Hepatocyte (in vitro differentiated cells): ENCODE results near the gene CHRDL1. TPM values are rescaled to one million over a fixed set of nuclear protein-coding genes. Genes with fewer than 3 reads are reported as not detected.

Source experiments
- DNase-seq: peaks from one replicate; pipeline ENCODE4 v3.0.0-alpha.2; 2016; ENCODE audit warnings: low spot score
- H2AFZ ChIP-seq: fragments of 200-600 bp; sonication (generic); 2 replicates; pipeline ENCODE4 v1.6.0; 2016; ENCODE audit warnings: antibody characterized with exemption, mild to moderate bottlenecking
- H3K27ac ChIP-seq: fragments of 200-600 bp; sonication (generic); 2 replicates; pipeline ENCODE4 v1.5.1; 2016; ENCODE audit warnings: mild to moderate bottlenecking
- H3K27me3 ChIP-seq: fragments of 200-600 bp; sonication (generic); 2 replicates; pipeline ENCODE4 v1.6.1; 2016
- H3K36me3 ChIP-seq: fragments of 200-600 bp; sonication (generic); replicated peaks from 2 replicates; pipeline ENCODE4 v1.5.1; 2016; ENCODE audit warnings: low read depth; ENCODE audit not compliant: insufficient read depth
- H3K4me1 ChIP-seq: fragments of 200-600 bp; sonication (generic); 2 replicates; pipeline ENCODE4 v1.5.1; 2016; ENCODE audit warnings: mild to moderate bottlenecking, moderate library complexity; ENCODE audit not compliant: insufficient read depth
- H3K4me2 ChIP-seq: fragments of 200-600 bp; sonication (generic); 2 replicates; pipeline ENCODE4 v1.6.0; 2016
- H3K4me3 ChIP-seq: fragments of 200-600 bp; sonication (generic); 2 replicates; pipeline ENCODE4 v1.5.1; 2016; ENCODE audit warnings: mild to moderate bottlenecking
- H3K79me2 ChIP-seq: fragments of 200-600 bp; sonication (generic); 2 replicates; pipeline ENCODE4 v1.6.0; 2017; ENCODE audit warnings: mild to moderate bottlenecking
- H3K9me2 ChIP-seq: fragments of 200-600 bp; sonication (generic); replicated peaks from 2 replicates; pipeline ENCODE4 v1.6.0; 2017; ENCODE audit warnings: mild to moderate bottlenecking; ENCODE audit not compliant: insufficient read depth
- H3K9me3 ChIP-seq: fragments of 200-600 bp; sonication (generic); 2 replicates; pipeline ENCODE4 v1.5.1; 2016; ENCODE audit warnings: low read depth, mild to moderate bottlenecking
- H4K20me1 ChIP-seq: fragments of 200-600 bp; sonication (generic); 2 replicates; pipeline ENCODE4 v1.6.0; 2016; ENCODE audit warnings: mild to moderate bottlenecking; ENCODE audit not compliant: insufficient read depth, poor library complexity, severe bottlenecking
- CTCF ChIP-seq: fragments of 200-600 bp; sonication (generic); IDR thresholded peaks from 2 replicates; pipeline ENCODE4 v1.5.1; 2016; ENCODE audit warnings: antibody characterized with exemption, mild to moderate bottlenecking; ENCODE audit not compliant: poor library complexity
- EZH2 ChIP-seq: fragments of 200-600 bp; sonication (generic); IDR thresholded peaks from 2 replicates; pipeline ENCODE4 v1.6.1; 2016; ENCODE audit warnings: antibody characterized with exemption, mild to moderate bottlenecking, borderline replicate concordance
- EZH2phosphoT487 ChIP-seq: fragments of 200-600 bp; sonication (generic); IDR thresholded peaks from one replicate; pipeline ENCODE4 v1.6.1; 2018; ENCODE audit warnings: antibody characterized with exemption, mild to moderate bottlenecking, low read depth, moderate library complexity; ENCODE audit not compliant: unreplicated experiment, severe bottlenecking
- WGBS: methylation state at CpG from one replicate; pipeline ENCODE4 v1.1.6; 2016; ENCODE audit warnings: low lambda C conversion rate; ENCODE audit errors: missing lambda C conversion rate; 5-methylcytosine and 5-hydroxymethylcytosine counted together
- polyA plus RNA-seq: library from polyadenylated mRNA; unstranded; fragments of >200 nt; fragmentation: Nextera tagmentation; extraction: Ambion mirVana; gene quantifications from 2 replicates; pipeline ENCODE4 v1.2.1, GENCODE V29; 2016
- total RNA-seq: library from RNA; depleted of rRNA; stranded (reverse); fragments of >200 nt; gene quantifications from 2 replicates; pipeline ENCODE4 v1.2.3, GENCODE V29; 2014

CHRDL1 gene
- total and polyA plus RNA-seq, 2 experiments from 2014 or later: 0.82 to 1.6 TPM

- Histone ChIP-seq H3K4me3 (no peak overlapping the region), H3K4me2 (no peak overlapping the region), H3K27me3 (no peaks in the 10 kb centered on the region), H3K79me2 (no peaks in the 10 kb centered on the region), H3K9me2 (no peaks in the 10 kb centered on the region), H3K36me3 (no peaks in the 10 kb centered on the region), H3K9me3 (no peaks in the 10 kb centered on the region), H2AFZ (no peak overlapping the region), H3K27ac (no peak overlapping the region), H4K20me1 (no peaks in the 10 kb centered on the region), H3K4me1 (no peaks in the 10 kb centered on the region)
- no peak for DNase-seq
- WGBS: 19% methylated on average over 1 of the region's 1 CpG
- no peak for TF ChIP-seq EZH2
- TF ChIP-seq EZH2phosphoT487: no peak
- no peak for TF ChIP-seq CTCF
Measured at GRCh38 chrX:110734271-110734670, 61.3 kb downstream of the CHRDL1 start.

- no peak for TF ChIP-seq EZH2phosphoT487
- TF ChIP-seq CTCF: no peak
- no peak for TF ChIP-seq EZH2
- DNase-seq: no peak
- no peak overlapping the region for H3K4me3 ChIP-seq
Measured at GRCh38 chrX:110733166-110733565, 62.5 kb downstream of the CHRDL1 start.

GRCh38 chrX:110732266-110732665 lies 63.4 kb downstream of the CHRDL1 start:
- Histone ChIP-seq H3K4me1 (no peaks in the 10 kb centered on the region), H4K20me1 (no peaks in the 10 kb centered on the region), H3K4me2 (no peak overlapping the region), H3K9me3 (no peaks in the 10 kb centered on the region), H3K27me3 (no peaks in the 10 kb centered on the region), H2AFZ (no peak overlapping the region), H3K79me2 (no peaks in the 10 kb centered on the region), H3K4me3 (no peak overlapping the region), H3K9me2 (no peaks in the 10 kb centered on the region), H3K27ac (no peak overlapping the region), H3K36me3 (no peaks in the 10 kb centered on the region)
- 46% methylated on average over 6 of the region's 6 CpGs for WGBS
- no peak for DNase-seq
- TF ChIP-seq EZH2phosphoT487: no peak

More at GRCh38 chrX:110733166-110733565, 62.5 kb downstream of the CHRDL1 start:
- no peaks in the 10 kb centered on the region for H3K9me3 ChIP-seq
- no peaks in the 10 kb centered on the region for H4K20me1 ChIP-seq
- no peaks in the 10 kb centered on the region for H3K4me1 ChIP-seq
- H2AFZ ChIP-seq: no peak overlapping the region
- no peaks in the 10 kb centered on the region for H3K36me3 ChIP-seq
- WGBS: 78% methylated on average over 2 of the region's 2 CpGs
- no peak overlapping the region for H3K27ac ChIP-seq
- no peaks in the 10 kb centered on the region for H3K27me3 ChIP-seq
- no peaks in the 10 kb centered on the region for H3K9me2 ChIP-seq
- no peak overlapping the region for H3K4me2 ChIP-seq
- H3K79me2 ChIP-seq: no peaks in the 10 kb centered on the region

- no peaks in the 10 kb centered on the region for H3K9me3 ChIP-seq
- H2AFZ ChIP-seq: no peak overlapping the region
- no peak overlapping the region for H3K4me2 ChIP-seq
- no peaks in the 10 kb centered on the region for H4K20me1 ChIP-seq
- H3K4me1 ChIP-seq: no peaks in the 10 kb centered on the region
- no peaks in the 10 kb centered on the region for H3K27me3 ChIP-seq
- H3K79me2 ChIP-seq: no peaks in the 10 kb centered on the region
- 68% methylated on average over 2 of the region's 2 CpGs for WGBS
- TF ChIP-seq EZH2phosphoT487 (no peak), EZH2 (no peak), CTCF (no peak)
- no peak for DNase-seq
- H3K9me2 ChIP-seq: no peaks in the 10 kb centered on the region
- H3K4me3 ChIP-seq: no peak overlapping the region
- H3K36me3 ChIP-seq: no peaks in the 10 kb centered on the region
- H3K27ac ChIP-seq: no peak overlapping the region
Measured at GRCh38 chrX:110723844-110724243, 71.8 kb downstream of the CHRDL1 start.
